ACHN (cell line): ENCODE measurements around the gene PDYN.
"Not testable (repeated sequence)": the region's sequence is repeated elsewhere in the genome, so short reads cannot be mapped to it uniquely, and the experiment has no call there.

ENCODE experiments used
- DNase-seq: peaks from one replicate; pipeline ENCODE4 v3.0.0-alpha.2; 2015
- in situ Hi-C: cut with HindIII; loops from 2 replicates; pipeline ENCODE4 v1.10.0; 2017; ENCODE audit warnings: low sequenced_read_pairs, low pct_ligation_motif_present, low pct_unique_long_range_greater_than_20kb

Gene PDYN

GRCh38 chr20:1993986-1994385 is at the start of gene PDYN:
Gene PDYN, minus strand, starts transcription at chr20:1994058. Its CDS starts 10,974 bp downstream, at chr20:1983084.
- DNase-seq, result no peak
- in situ Hi-C loops, result no loop called here

DNA sequence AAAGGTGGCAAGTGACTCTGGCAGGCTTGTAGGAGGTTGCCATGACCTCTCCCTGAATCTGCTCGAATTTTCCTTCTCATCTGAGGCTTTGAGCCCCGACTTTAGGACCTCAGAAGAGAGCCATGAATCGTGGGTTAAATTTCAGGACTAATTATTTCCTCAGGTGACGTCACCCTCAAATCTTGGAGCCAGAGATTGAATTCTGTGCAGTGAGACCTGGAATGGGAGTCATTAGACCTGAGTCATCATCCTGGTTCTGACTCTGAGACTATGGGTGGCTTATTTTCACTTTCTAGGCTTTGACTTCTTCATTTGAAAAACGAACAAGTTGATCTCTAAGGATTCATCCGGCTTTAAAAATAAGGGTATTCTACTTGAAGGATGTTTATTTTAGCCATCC is 48.5 kb upstream of the PDYN start:
- DNase-seq, result peak; percentile 49
- in situ Hi-C loops, result no loop called here

- in situ Hi-C loops, result no loop called here
- DNase-seq, result no peak
Measured at GRCh38 chr20:2038161-2038560, 44.3 kb upstream of the PDYN start.

GRCh38 chr20:2037296-2037914 is 43.5 kb upstream of the PDYN start:
- DNase-seq, result no peak
- in situ Hi-C loops, result no loop called here

GRCh38 chr20:2036357-2036756 is 42.5 kb upstream of the PDYN start:
- in situ Hi-C loops, DNase-seq: not testable (repeated sequence)

DNA sequence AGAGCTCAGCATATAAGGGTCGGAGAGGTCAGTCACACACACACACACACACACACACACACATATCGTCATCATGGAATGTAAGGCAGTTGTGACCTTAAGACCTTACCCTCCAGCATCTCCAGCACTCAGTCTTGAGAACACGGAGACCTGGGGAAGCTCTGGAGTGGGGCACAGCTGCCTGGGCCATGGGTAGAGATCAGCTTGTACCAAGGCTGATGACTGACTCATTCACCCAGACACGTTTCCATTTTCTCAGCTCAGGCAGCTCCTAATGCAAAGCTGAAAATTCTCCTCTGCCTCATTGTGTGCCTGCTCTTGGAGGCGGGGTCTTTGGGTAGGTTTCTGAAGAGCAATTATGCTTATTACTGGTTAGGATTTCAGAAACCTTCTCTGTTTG is 38.3 kb upstream of the PDYN start:
- no peak for DNase-seq
- in situ Hi-C loops, result no loop called here

GRCh38 chr20:2026514-2026913 is 32.7 kb upstream of the PDYN start:
- no peak for DNase-seq
- in situ Hi-C loops, result no loop called here

GRCh38 chr20:2026004-2026403 is 32.1 kb upstream of the PDYN start:
- DNase-seq, result no peak
- in situ Hi-C loops, result no loop called here

- in situ Hi-C loops, result no loop called here
- DNase-seq, result no peak
Measured at GRCh38 chr20:2023151-2023550, 29.3 kb upstream of the PDYN start.

- DNase-seq, result no peak
- in situ Hi-C loops, result no loop called here
Measured at GRCh38 chr20:2022163-2022562, 28.3 kb upstream of the PDYN start.

GRCh38 chr20:2010533-2010932 is 16.7 kb upstream of the PDYN start:
- in situ Hi-C loops, result no loop called here
- DNase-seq, result no peak

DNA sequence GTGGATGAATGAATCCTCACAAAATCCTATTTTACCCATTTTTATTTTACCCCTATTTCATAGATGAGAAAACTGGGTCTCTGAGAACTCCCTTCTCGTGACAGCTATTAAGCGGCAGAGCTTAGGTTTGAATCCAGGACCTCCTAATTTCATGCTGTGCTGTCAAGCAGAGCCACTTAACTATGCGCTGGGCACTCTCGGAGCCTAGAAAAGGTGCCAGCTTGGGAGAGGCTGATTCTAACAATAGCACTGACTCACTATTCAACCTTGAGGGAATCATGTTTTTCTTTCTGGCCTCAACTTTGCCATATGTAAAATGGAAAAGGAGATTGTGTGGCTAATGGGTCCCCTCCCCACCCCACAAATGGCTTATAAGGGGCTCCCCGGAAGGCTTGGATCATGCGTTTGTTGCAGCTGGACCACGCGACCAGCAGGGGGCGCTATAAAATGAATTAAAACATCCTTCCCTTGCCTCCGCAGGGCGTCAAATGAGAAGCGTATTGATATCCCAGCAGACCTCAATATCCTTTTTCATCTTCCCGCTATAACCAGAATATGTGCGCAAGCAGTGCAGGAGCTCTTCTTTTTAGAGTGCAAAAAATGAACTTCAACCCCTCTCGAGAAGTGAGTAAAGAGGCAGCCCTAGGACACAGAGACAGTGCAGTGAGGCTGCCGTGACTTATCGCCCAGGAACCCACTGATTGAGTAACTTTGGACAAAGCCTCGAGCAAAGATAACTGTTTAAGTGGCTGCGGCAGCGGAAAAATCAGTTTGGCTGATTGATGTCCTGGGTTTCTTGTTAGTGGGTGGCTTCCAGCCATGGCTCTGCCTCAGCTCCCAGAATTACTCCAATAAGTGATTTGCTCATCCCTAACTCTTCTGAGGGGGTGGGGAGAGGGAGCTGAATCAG is 12.8 kb upstream of the PDYN start:
- DNase-seq, result peak; percentile 36
- in situ Hi-C loops, result no loop called here

GRCh38 chr20:2005831-2006426 is 12.1 kb upstream of the PDYN start:
- peak; percentile 60 for DNase-seq
- in situ Hi-C loops, result no loop called here

DNA sequence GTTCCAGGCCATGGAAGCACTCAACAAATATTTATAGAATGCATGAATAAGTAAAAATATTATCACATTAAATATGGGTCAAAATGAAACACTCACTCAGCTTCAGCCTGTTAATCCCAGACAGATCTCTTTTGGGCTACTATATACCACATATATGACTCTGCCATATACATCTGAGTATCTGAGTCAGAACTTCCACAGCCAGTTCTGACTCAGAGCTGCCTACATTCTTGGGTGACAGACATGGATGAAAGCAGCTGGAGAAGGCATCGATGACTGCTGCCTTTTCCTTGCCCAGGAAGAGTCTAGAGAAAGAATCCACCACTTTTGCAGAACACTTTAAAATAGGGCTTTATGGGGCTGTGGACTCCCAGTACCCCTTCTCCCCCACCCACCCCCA is 11.5 kb upstream of the PDYN start:
- DNase-seq, result no peak
- in situ Hi-C loops, result no loop called here

DNA sequence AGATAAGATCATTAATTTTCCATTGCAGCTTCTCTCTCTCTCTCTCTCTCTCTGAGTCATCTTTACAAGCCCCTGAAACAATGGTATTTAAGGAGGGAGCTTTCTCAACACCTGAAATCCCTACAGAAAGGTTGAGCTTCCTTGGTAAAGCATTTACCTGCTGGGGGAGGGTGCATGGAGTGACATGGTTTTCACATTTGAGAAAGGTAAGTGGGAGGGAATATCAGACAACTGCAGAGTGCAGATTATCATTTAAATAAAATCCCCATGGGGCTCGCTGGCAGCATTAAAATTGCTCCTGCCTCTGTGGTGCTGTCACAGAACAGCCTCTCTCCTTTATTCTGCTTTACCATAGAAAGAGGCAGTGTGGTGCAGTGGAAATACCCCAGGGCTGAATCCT is 10.3 kb upstream of the PDYN start:
- no peak for DNase-seq
- in situ Hi-C loops, result no loop called here

- no peak for DNase-seq
- in situ Hi-C loops, result no loop called here
Measured at GRCh38 chr20:2002365-2002764, 8.5 kb upstream of the PDYN start.

DNA sequence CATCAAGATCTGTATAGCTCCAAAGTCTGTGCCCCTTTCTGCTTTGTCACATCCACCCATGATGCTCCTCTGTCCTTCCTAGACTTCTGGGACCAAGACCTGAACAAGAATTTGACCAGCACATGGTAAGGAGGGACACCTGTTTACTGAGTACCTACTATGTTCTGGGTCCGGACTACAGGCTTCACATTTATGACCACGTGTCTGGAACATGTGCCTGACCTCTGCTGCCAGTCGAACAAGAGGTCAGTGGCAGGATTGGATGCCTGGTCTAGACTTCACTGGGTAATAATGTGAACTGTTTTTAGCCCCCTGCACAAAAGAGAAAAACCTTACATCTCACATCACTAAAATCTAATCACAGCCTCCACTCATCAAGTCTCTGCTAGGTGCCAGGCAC is 7.3 kb upstream of the PDYN start:
- in situ Hi-C loops, result no loop called here
- DNase-seq, result no peak

DNA sequence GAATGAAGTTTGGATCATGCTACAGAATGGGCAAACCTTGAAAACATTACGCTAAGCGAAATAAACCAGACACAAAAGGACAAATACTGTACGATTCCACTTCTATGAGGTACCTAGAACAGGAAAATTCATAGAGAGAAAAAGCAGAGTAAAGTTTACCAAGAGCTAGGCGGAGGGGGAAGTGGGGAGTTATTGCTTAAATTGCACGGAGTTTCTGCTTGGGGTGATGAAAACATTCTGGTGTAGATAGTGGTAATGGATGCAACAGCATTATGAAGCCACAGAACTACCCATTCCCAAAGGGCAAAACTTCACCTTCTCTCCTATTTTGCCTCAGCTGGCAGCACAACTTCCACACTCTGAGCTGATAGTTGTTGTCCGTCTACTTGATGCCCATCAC is 6.4 kb upstream of the PDYN start:
- no peak for DNase-seq
- in situ Hi-C loops, result no loop called here

- in situ Hi-C loops, result no loop called here
- no peak for DNase-seq
Measured at GRCh38 chr20:1998715-1999114, 4.9 kb upstream of the PDYN start.

DNA sequence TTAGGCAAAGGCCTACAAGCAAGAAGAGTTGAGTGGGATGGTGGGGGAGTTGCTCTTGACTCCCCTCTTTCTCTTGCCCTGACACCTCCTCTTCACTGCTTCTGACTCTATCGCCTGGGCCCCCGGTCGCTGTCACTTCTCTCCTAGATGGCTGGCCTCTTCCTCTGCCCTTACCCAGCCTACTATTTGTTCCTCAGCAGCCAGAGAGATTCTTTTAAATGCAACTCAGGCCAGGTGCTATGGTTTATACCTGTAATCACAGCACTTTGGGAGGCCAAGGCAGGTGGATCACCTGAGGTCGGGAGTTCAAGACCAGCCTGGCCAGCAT is 4.3 kb upstream of the PDYN start:
- no peak for DNase-seq
- in situ Hi-C loops, result no loop called here
